GM12878 (cell line): ENCODE results near the gene PACS2. TPM values are rescaled to one million over a fixed set of nuclear protein-coding genes. Genes with fewer than 3 reads are reported as not detected.

Source experiments
- ATAC-seq: fragments of 200-7000 bp; cut with Tn5 transposase; 3 replicates; pipeline ENCODE4 v1.9.1; 2020; ENCODE audit warnings: mild to moderate bottlenecking, moderate library complexity
- BruUV-seq: library from RNA; stranded (reverse); fragments of 400-500 nt; replicated peaks from 2 replicates; lab custom pipeline; 2021; lab: Mats Ljungman, UMichigan
- CTCF ChIA-PET: fragments of 300-600 bp; sonication (Branson Sonifier 250); formaldehyde crosslinking; extraction: SDS; loops from one replicate; lab custom pipeline; 2021; ENCODE audit warnings: inconsistent platforms; lab: Yijun Ruan, JAX
- POLR2A ChIA-PET: fragments of 350-600 bp; formaldehyde crosslinking; extraction: SDS; loops from one replicate; lab custom pipeline; 2021; ENCODE audit warnings: inconsistent platforms; lab: Charles Lee
- RAD21 ChIA-PET: fragments of 300-600 bp; sonication (Branson Sonifier 250); formaldehyde crosslinking; loops from one replicate; lab custom pipeline; 2023; ENCODE audit warnings: antibody characterized with exemption; ENCODE audit not compliant: unreplicated experiment; lab: Charles Lee
- SMC1A ChIA-PET: fragments of 300-600 bp; sonication (Branson Sonifier 250); formaldehyde crosslinking; loops from one replicate; lab custom pipeline; 2023; ENCODE audit not compliant: unreplicated experiment, uncharacterized antibody; lab: Charles Lee
- DNase-seq: peaks from one replicate; pipeline ENCODE4 v3.0.0-alpha.2; 2011; ENCODE audit warnings: low read depth, low spot score
- FAIRE-seq: peaks from 3 replicates; lab custom pipeline; 2011; peaks lifted over from hg19 to GRCh38; lab: Jason Lieb, UNC
- H2AFZ ChIP-seq: 2 replicates; pipeline ENCODE4 v1.6.0; 2011; ENCODE audit warnings: low read depth, low read length, control low read depth; ENCODE audit not compliant: control insufficient read depth
- H3K27ac ChIP-seq: 2 replicates; pipeline ENCODE4 v1.5.1; 2011; ENCODE audit warnings: control low read depth; ENCODE audit not compliant: control insufficient read depth, insufficient read depth
- H3K27me3 ChIP-seq, 2 experiments: replicated peaks in 1 of 2; 2 replicates each; pipeline versions ENCODE4 v1.6.0 to v1.6.1; 2011; ENCODE audit warnings: low read length in 1 of 2; ENCODE audit not compliant: control insufficient read depth in 2 of 2, insufficient read depth in 2 of 2
- H3K36me3 ChIP-seq, 2 experiments: 2 replicates each; pipeline ENCODE4 v1.5.1; 2011; ENCODE audit warnings: low read length in 1 of 2; ENCODE audit not compliant: control insufficient read depth in 2 of 2, insufficient read depth in 2 of 2
- H3K4me1 ChIP-seq: 2 replicates; pipeline ENCODE4 v1.6.1; 2011; ENCODE audit warnings: mild to moderate bottlenecking, low read length, moderate library complexity, mixed read lengths; ENCODE audit not compliant: control insufficient read depth, insufficient read depth
- H3K4me2 ChIP-seq: 2 replicates; pipeline ENCODE4 v1.6.0; 2011; ENCODE audit warnings: control low read depth; ENCODE audit not compliant: control insufficient read depth, insufficient read depth
- H3K4me3 ChIP-seq: fragments of 200-600 bp; sonication (generic); 2 replicates; pipeline ENCODE4 v1.5.1; 2016
- H3K79me2 ChIP-seq: 2 replicates; pipeline ENCODE4 v1.6.0; 2011; ENCODE audit warnings: low read length; ENCODE audit not compliant: control insufficient read depth, insufficient read depth
- H3K9ac ChIP-seq: 2 replicates; pipeline ENCODE4 v1.8.0; 2011; ENCODE audit warnings: low read length, control low read depth, mixed read lengths; ENCODE audit not compliant: control insufficient read depth, insufficient read depth
- H3K9me3 ChIP-seq: replicated peaks from 3 replicates; pipeline ENCODE4 v1.5.1; 2011; ENCODE audit warnings: mild to moderate bottlenecking, low read length; ENCODE audit not compliant: control insufficient read depth, insufficient read depth
- H4K20me1 ChIP-seq: 2 replicates; pipeline ENCODE4 v1.6.0; 2011; ENCODE audit not compliant: control insufficient read depth, insufficient read depth
- BCLAF1 ChIP-seq: fragments of 450-650 bp; IDR thresholded peaks from 2 replicates; pipeline ENCODE4 v1.6.1; 2017; ENCODE audit warnings: antibody characterized with exemption, mild to moderate bottlenecking, moderate library complexity
- BHLHE40 ChIP-seq, 2 experiments: fragments of 450-650 bp in 1 of 2; IDR thresholded peaks; 2 replicates each; pipeline ENCODE4 v1.6.1; 2011 to 2017; ENCODE audit warnings: low read depth in 2 of 2, borderline replicate concordance in 1 of 2, improper control_type of control experiment in 1 of 2, low read length in 1 of 2, mild to moderate bottlenecking in 1 of 2
- BRCA1 ChIP-seq: IDR thresholded peaks from 2 replicates; pipeline ENCODE4 v1.6.1; 2011; ENCODE audit warnings: low read depth, low read length, improper control_type of control experiment
- CHD4 ChIP-seq: fragments of 200-600 bp; sonication (generic); IDR thresholded peaks from 2 replicates; pipeline ENCODE4 v1.6.1; 2016; ENCODE audit warnings: mild to moderate bottlenecking
- HDGF ChIP-seq: fragments of 450-650 bp; IDR thresholded peaks from 2 replicates; pipeline ENCODE4 v1.6.1; 2016; ENCODE audit warnings: antibody characterized with exemption
- JUND ChIP-seq: IDR thresholded peaks from 2 replicates; pipeline ENCODE4 v1.6.1; 2012; ENCODE audit warnings: low read depth, mild to moderate bottlenecking, low read length, improper control_type of control experiment, moderate library complexity
- KDM1A ChIP-seq: fragments of 200-600 bp; sonication (generic); IDR thresholded peaks from 2 replicates; pipeline ENCODE4 v1.6.1; 2016; ENCODE audit warnings: borderline replicate concordance
- MTA2 ChIP-seq: fragments of 450-650 bp; IDR thresholded peaks from 2 replicates; pipeline ENCODE4 v1.6.1; 2016; ENCODE audit warnings: low read depth, mild to moderate bottlenecking, moderate library complexity
- MYB ChIP-seq: fragments of 150-350 bp; IDR thresholded peaks from 2 replicates; pipeline ENCODE4 v1.6.1; 2014; ENCODE audit warnings: mild to moderate bottlenecking, low read depth, low read length, borderline replicate concordance
- PML ChIP-seq: IDR thresholded peaks from 2 replicates; pipeline ENCODE4 v1.6.1; 2012; ENCODE audit warnings: low read length, inconsistent platforms
- RBBP5 ChIP-seq: fragments of 200-600 bp; sonication (generic); conservative IDR thresholded peaks from 2 replicates; pipeline ENCODE4 v1.6.1; 2016
- SMAD5 ChIP-seq: IDR thresholded peaks from 2 replicates; pipeline ENCODE4 v1.6.1; 2016; ENCODE audit warnings: antibody characterized with exemption, low read depth
- SUZ12 ChIP-seq: fragments of 200-600 bp; sonication (generic); IDR thresholded peaks from one replicate; pipeline ENCODE4 v1.6.1; 2018; ENCODE audit warnings: antibody characterized with exemption, mild to moderate bottlenecking; ENCODE audit not compliant: unreplicated experiment
- WGBS: methylation state at CpG from one replicate; pipeline ENCODE4 v1.1.6; 2016; ENCODE audit warnings: low lambda C conversion rate; ENCODE audit not compliant: insufficient replicate concordance, insufficient coverage; ENCODE audit errors: missing lambda C conversion rate; 5-methylcytosine and 5-hydroxymethylcytosine counted together
- in situ Hi-C: fragments of 300-500 bp; cut with MboI; formaldehyde crosslinking; loops from 9 replicates; pipeline ENCODE4 v1.14.3; 2018; ENCODE audit warnings: mixed read lengths
- intact Hi-C: fragments of 100-400 bp; cut with micrococcal nuclease; formaldehyde crosslinking; loops from one replicate; pipeline ENCODE4 v1.14.2; 2022; ENCODE audit not compliant: unreplicated experiment
- polyA plus RNA-seq, 11 experiments: library from polyadenylated mRNA; depleted of rRNA in 4 of 11; unstranded in 6 of 11; stranded (reverse) in 5 of 11; fragments of >200 nt; fragmentation: Nextera tagmentation in 4 of 11; fragmentation: Illumina TruSeq in 1 of 11; extraction: Ambion mirVana in 4 of 11; extraction: Trizol in 1 of 11; gene quantifications; 1 replicate in 1 of 11; 2 replicates in 10 of 11; pipeline versions ENCODE4 v1.2.1 to v1.2.3, GENCODE V29; 2011 to 2016; ENCODE audit warnings: inconsistent platforms in 2 of 11, missing spikeins in 2 of 11, low read depth in 1 of 11
- total RNA-seq, 4 experiments: library from RNA; depleted of rRNA in 3 of 4; stranded (reverse); fragments of >200 nt in 3 of 4; fragmentation: Illumina TruSeq in 1 of 4; extraction: Trizol in 1 of 4; gene quantifications; 2 replicates each; pipeline versions ENCODE4 v1.2.1 to v1.2.3, GENCODE V29; 2013 to 2021

The PACS2 gene
- total and polyA plus RNA-seq, 10 of the 15 experiments (the other 5 are each of a cell fraction or from before 2014, with no cell fraction given) = 0.21 to 37.3 (median 9.4) TPM

DNA sequence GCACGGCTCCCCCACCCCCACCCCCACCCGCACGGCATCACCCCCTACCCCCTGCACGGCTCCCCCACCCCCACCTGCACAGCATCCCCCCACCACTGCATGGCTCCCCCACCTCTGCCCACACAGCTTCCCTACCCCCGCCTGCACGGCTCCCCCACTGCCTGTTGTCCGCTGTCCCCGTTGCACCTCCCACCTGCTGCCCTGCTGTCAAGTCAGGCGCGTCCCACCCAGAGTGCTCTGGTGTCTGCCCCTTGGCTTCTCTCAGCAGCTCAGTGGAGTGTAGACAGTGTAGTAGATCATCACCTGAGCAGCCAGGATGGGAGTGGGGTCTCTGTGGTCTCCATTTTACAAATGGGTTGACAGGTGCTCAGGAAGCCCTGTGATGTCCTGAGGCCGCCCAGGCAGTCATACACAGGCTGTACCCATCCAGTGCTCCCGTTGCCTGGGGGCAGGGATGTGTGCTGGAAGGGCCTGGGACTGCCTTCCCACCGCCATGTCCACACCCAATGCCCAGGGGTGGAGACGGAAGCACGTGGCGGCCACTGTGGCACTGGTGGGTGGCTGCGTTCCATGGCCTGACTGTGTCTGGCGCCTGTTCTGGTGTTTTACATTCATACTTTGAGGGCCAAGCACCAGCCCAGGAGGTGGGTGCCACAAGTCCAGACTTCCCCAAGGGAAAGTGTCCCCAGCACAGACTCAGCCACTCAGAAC is 32.5 kb downstream of the PACS2 start:
- TF ChIP-seq BRCA1 = no peak
- no peak for TF ChIP-seq MTA2
- FAIRE-seq (no peak), DNase-seq (no peak), ATAC-seq (no peak)
- H4K20me1 ChIP-seq = no peaks in the 10 kb centered on the region; the same call in 1 of the 2 replicates
- WGBS = 70% methylated on average over 8 of the region's 18 CpGs
- no peaks in the 10 kb centered on the region for H3K36me3 ChIP-seq
- ChIA-PET SMC1A (no interaction called here), POLR2A (no interaction called here), CTCF (no interaction called here), RAD21 (no interaction called here)
- H3K79me2 ChIP-seq = no peaks in the 10 kb centered on the region
- no peak overlapping the region for H2AFZ ChIP-seq
- no peaks in the 10 kb centered on the region for H3K27me3 ChIP-seq
- H3K9ac ChIP-seq = no peak overlapping the region
- no peak overlapping the region for H3K4me3 ChIP-seq
- intact Hi-C loops (no loop called here), in situ Hi-C loops (no loop called here)
- BruUV-seq = no TSS peak
- no peaks in the 10 kb centered on the region for H3K9me3 ChIP-seq
- H3K4me1 ChIP-seq = no peaks in the 10 kb centered on the region; the same call in 1 of the 2 replicates
- H3K4me2 ChIP-seq = no peak overlapping the region
- no peak overlapping the region for H3K27ac ChIP-seq

DNA sequence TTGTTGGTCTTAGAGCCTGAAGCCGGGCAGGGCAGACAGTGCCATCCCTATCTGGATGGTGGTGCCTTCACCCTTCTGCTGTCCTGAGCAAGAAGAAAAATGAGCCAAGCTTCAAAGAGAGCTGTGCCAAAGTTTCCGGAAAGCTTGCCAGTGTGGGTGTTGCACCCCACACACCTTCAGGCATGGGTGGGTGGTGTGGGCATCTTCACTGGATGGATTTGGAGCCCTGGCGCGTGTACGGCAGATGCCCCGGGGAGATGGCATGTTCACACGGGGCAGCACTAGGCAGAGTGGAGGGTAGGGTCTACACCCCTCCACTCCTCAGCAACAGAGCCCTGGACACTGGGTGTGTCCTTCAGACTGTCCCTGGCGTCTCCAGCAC is 33.0 kb downstream of the PACS2 start:
- BruUV-seq = no TSS peak
- 83% methylated on average over 8 of the region's 8 CpGs for WGBS
- TF ChIP-seq BCLAF1 (no peak), RBBP5 (no peak), BHLHE40 (IDR thresholded peaks at IDR 0.05; ENCODE audit: borderline replicate concordance in 1 of 2, low read depth in 2 of 2, low read length in 1 of 2) (no peak), SUZ12 (no peak), KDM1A (no peak), HDGF (no peak), PML (no peak), JUND (no peak), SMAD5 (no peak), CHD4 (no peak), MYB (no peak)

More for the DNA sequence above, 33.0 kb downstream of the PACS2 start:
- ATAC-seq (no peak), DNase-seq (no peak), FAIRE-seq (no peak)
- Histone ChIP-seq H3K27me3 (no peaks in the 10 kb centered on the region), H3K9me3 (no peaks in the 10 kb centered on the region), H3K4me3 (no peak overlapping the region), H3K4me1 (no peaks in the 10 kb centered on the region; the same call in 1 of the 2 replicates), H3K27ac (no peak overlapping the region), H3K9ac (no peak overlapping the region), H4K20me1 (no peaks in the 10 kb centered on the region; the same call in 1 of the 2 replicates), H2AFZ (no peak overlapping the region), H3K4me2 (no peak overlapping the region), H3K79me2 (no peaks in the 10 kb centered on the region), H3K36me3 (no peaks in the 10 kb centered on the region)
- in situ Hi-C loops (no loop called here), intact Hi-C loops (no loop called here)
- RAD21 ChIA-PET = no interaction called here
- CTCF ChIA-PET = no interaction called here
- SMC1A ChIA-PET = no interaction called here
- POLR2A ChIA-PET = no interaction called here
